ENCODE results near the gene TAAR9. TPM values are rescaled to one million over a fixed set of nuclear protein-coding genes. Genes with fewer than 3 reads are reported as not detected.

TAAR9 gene
- total RNA-seq, 1 experiment from 2014 or later: not detected

DNA sequence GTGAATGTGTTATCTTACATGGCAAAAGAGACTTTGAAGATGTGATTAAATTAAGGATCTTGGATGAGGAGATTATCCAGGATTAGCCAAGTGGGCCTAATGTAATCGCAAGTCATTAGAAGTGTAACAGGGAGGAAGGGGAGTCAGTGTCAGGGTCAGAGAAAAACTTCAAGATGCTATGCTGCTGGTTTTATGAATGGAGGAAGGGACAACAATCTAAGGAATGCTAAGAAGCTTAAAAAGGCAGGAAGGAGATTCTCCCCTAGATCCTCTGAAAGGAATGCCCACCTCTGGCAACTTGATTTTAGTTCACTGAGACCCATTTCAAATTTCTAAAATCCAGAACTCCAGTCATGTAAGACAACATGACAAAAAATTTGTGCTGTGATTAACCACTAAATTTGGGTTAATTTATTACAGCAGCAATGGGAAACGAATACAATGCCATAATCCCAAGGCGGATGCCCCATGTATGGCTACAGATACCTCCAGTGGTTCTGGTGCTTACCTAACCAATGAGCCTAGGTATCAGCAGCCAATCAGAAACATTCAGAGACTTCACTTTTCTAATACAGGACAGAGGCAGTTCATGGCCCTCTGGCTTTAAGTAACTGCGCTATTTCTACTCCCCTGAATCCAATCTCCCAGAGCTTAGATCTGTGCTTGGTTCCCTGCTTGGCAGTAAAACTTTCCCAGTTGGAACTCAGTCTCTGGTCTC is 10.8 kb downstream of the TAAR9 start:
- ChIA-PET RAD21 (ENCODE audit: low non-redundant PET in 1 of 2, low total read pairs in 2 of 2, uncharacterized antibody in 2 of 2, unreplicated experiment in 2 of 2) (no interaction called here), CTCF (no interaction called here), POLR2A (no interaction called here)
- no peaks in the 10 kb centered on the region for H3K36me3 ChIP-seq (ENCODE audit: control insufficient read depth in 1 of 2, insufficient read depth in 2 of 2, low read length in 2 of 2)
- TF ChIP-seq EGR1 (IDR thresholded peaks at IDR 0.05; ENCODE audit: low read depth): no peak
- TF ChIP-seq POLR2AphosphoS5 (IDR thresholded peaks at IDR 0.05; ENCODE audit: low read depth, low read length): no peak
- TF ChIP-seq, protein P1, sequence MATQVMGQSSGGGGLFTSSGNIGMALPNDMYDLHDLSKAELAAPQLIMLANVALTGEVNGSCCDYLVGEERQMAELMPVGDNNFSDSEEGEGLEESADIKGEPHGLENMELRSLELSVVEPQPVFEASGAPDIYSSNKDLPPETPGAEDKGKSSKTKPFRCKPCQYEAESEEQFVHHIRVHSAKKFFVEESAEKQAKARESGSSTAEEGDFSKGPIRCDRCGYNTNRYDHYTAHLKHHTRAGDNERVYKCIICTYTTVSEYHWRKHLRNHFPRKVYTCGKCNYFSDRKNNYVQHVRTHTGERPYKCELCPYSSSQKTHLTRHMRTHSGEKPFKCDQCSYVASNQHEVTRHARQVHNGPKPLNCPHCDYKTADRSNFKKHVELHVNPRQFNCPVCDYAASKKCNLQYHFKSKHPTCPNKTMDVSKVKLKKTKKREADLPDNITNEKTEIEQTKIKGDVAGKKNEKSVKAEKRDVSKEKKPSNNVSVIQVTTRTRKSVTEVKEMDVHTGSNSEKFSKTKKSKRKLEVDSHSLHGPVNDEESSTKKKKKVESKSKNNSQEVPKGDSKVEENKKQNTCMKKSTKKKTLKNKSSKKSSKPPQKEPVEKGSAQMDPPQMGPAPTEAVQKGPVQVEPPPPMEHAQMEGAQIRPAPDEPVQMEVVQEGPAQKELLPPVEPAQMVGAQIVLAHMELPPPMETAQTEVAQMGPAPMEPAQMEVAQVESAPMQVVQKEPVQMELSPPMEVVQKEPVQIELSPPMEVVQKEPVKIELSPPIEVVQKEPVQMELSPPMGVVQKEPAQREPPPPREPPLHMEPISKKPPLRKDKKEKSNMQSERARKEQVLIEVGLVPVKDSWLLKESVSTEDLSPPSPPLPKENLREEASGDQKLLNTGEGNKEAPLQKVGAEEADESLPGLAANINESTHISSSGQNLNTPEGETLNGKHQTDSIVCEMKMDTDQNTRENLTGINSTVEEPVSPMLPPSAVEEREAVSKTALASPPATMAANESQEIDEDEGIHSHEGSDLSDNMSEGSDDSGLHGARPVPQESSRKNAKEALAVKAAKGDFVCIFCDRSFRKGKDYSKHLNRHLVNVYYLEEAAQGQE (IDR thresholded peaks at IDR 0.05; ENCODE audit: low read depth): no peak
- TF ChIP-seq ZNF274 (IDR thresholded peaks at IDR 0.05; ENCODE audit: low read depth, low read length): no peak
- no peak for TF ChIP-seq RAD21 (IDR thresholded peaks at IDR 0.05; ENCODE audit: low read depth)
- TF ChIP-seq EZH2 (IDR thresholded peaks at IDR 0.05): no peak
- DNase-seq (ENCODE audit: low read depth, low spot score) (no peak), ATAC-seq (no peak)
- H3K9me3 ChIP-seq (ENCODE audit: control insufficient read depth in 1 of 2, insufficient read depth in 1 of 2, low read depth in 1 of 2, low read length in 2 of 2): no peaks in the 10 kb centered on the region
- H4K20me1 ChIP-seq (ENCODE audit: insufficient read depth): no peaks in the 10 kb centered on the region
- BruUV-seq (replicated peaks): no TSS peak
- H3K4me2 ChIP-seq (ENCODE audit: low read length): no peak overlapping the region
- no peaks in the 10 kb centered on the region for H3K4me1 ChIP-seq (ENCODE audit: control insufficient read depth in 1 of 2, insufficient read depth in 2 of 2, low read length in 2 of 2)
- H3K4me3 ChIP-seq (replicated peaks in 1 of 2; ENCODE audit: low read depth in 1 of 2, low read length in 2 of 2): no peak overlapping the region
- H3K27me3 ChIP-seq (ENCODE audit: insufficient read depth, low read length): no peaks in the 10 kb centered on the region
- intact Hi-C loops (cut with micrococcal nuclease): no loop called here
- no peaks in the 10 kb centered on the region for H3K79me2 ChIP-seq (ENCODE audit: insufficient read depth, low read length)
- no peak overlapping the region for H3K27ac ChIP-seq (ENCODE audit: low read depth, low read length)
- no peak overlapping the region for H2AFZ ChIP-seq (ENCODE audit: low read depth, low read length, poor library complexity, severe bottlenecking)
- no peak overlapping the region for H3K9ac ChIP-seq (ENCODE audit: low read length)
- no peaks in the 10 kb centered on the region for H3K9me2 ChIP-seq (ENCODE audit: insufficient read depth)
